ENCODE measurements around the gene CHCHD10.

DNA sequence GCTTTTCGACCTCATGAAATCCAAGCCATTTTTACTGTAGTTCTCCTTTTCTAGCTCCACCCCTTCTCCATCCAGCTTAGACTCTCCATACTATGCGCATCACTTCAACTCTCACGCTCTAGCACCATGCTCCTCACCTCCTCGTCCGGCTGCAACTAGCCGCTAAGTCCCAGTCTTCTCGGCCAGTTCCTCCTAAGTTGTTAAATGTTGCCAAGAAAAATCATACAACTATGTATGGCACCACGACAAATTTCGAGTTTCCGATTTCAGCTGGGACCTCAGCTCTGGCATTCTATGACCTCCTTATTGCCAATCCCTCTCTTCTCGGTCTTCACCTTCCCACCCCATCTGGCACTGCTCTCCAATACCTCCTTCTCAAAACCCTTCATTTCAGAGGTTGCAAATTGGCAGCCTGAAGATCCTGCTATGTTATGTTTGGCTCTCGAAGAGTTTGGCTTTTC is 17.9 kb downstream of the CHCHD10 start:
- TF ChIP-seq EP300 (IDR thresholded peaks at IDR 0.05) (no peak), POLR2A (IDR thresholded peaks at IDR 0.05) (no peak), POLR2AphosphoS5 (IDR thresholded peaks at IDR 0.05) (no peak), CTCF (IDR thresholded peaks at IDR 0.05) (no peak)

Data from upper lobe of left lung (tissue), 4 donors.